ENCODE results near the gene KCNQ2. TPM values are rescaled to one million over a fixed set of nuclear protein-coding genes. Genes with fewer than 3 reads are reported as not detected.
"Not testable (repeated sequence)": the region's sequence is repeated elsewhere in the genome, so short reads cannot be mapped to it uniquely, and the experiment has no call there.

The KCNQ2 gene
- total and polyA plus RNA-seq, 7 donors, result 0.01 to 2.8 (median 0.15) TPM; not detected in 1

GRCh38 chr20:63382551-63383300 lies 89.7 kb downstream of the KCNQ2 start:
- Histone ChIP-seq H3K36me3 (ENCODE audit: insufficient read depth in 1 of 2, low read depth in 1 of 2) (no peaks in the 10 kb centered on the region), H3K9me3 (peaks cover 10% of the 10 kb centered on the region), H3K27me3 (ENCODE audit: insufficient read depth in 3 of 3, low read length in 2 of 3) (peaks cover 0 to 47% (median 4%) of the 10 kb centered on the region in 3 donors), H3K27ac (no peak overlapping the region), H3K4me1 (no peaks in the 10 kb centered on the region), H3K4me3 (no peak overlapping the region)
- intact Hi-C loops (cut with DNase I), result loop anchor here (5.0 to 10.0 kb wide), 3 partner anchors 75 to 328 kb away; no protein-coding TSS in a partner anchor
- DNase-seq, result no peak
- no peak for TF ChIP-seq CTCF (IDR thresholded peaks at IDR 0.05)
- 57 to 61% (median 59%) methylated on average over 17 of the region's 17 CpGs for WGBS, 3 donors
- no peak for ATAC-seq

- ATAC-seq, result peak; percentile 44 to 63 (median 62)
- intact Hi-C loops (cut with DNase I), result loop anchor here (1.0 to 10.0 kb wide), 4 partner anchors 73 to 327 kb away; no protein-coding TSS in a partner anchor
These were observed 90.5 kb downstream of the KCNQ2 start for GRCh38 chr20:63381781-63382431.

GRCh38 chr20:63380346-63380870 lies 92.0 kb downstream of the KCNQ2 start:
- DNase-seq (no peak), ATAC-seq (no peak)
- Histone ChIP-seq H3K4me1 (no peaks in the 10 kb centered on the region), H3K36me3 (ENCODE audit: insufficient read depth in 1 of 2, low read depth in 1 of 2) (no peaks in the 10 kb centered on the region), H3K27me3 (ENCODE audit: insufficient read depth in 3 of 3, low read length in 2 of 3) (peaks cover 0 to 64% (median 5%) of the 10 kb centered on the region in 3 donors), H3K4me3 (no peak overlapping the region), H3K9me3 (peaks cover 5% of the 10 kb centered on the region), H3K27ac (no peak overlapping the region)
- WGBS, 3 donors, result 63 to 73% (median 68%) methylated on average over 21 of the region's 21 CpGs
- TF ChIP-seq CTCF (IDR thresholded peaks at IDR 0.05), result no peak
- intact Hi-C loops (cut with DNase I), result loop anchor here (5.0 to 10.0 kb wide), 3 partner anchors 73 to 326 kb away; no protein-coding TSS in a partner anchor

More at GRCh38 chr20:63381781-63382431, 90.5 kb downstream of the KCNQ2 start:
- Histone ChIP-seq H3K27ac (no peak overlapping the region), H3K9me3 (peaks cover 10% of the 10 kb centered on the region), H3K4me3 (no peak overlapping the region), H3K4me1 (no peaks in the 10 kb centered on the region), H3K36me3 (ENCODE audit: insufficient read depth in 1 of 2, low read depth in 1 of 2) (no peaks in the 10 kb centered on the region), H3K27me3 (ENCODE audit: insufficient read depth in 3 of 3, low read length in 2 of 3) (peaks cover 0 to 55% (median 5%) of the 10 kb centered on the region in 3 donors)
- TF ChIP-seq CTCF (IDR thresholded peaks at IDR 0.05), result peak; percentile 88
- 19 to 20% (median 19%) methylated on average over 22 of the region's 22 CpGs for WGBS, 3 donors
- no peak for DNase-seq

GRCh38 chr20:63379872-63380271 lies 92.6 kb downstream of the KCNQ2 start:
- not testable (repeated sequence) for DNase-seq; H3K27ac ChIP-seq; H3K4me1 ChIP-seq; H3K4me3 ChIP-seq; H3K36me3 ChIP-seq (ENCODE audit: insufficient read depth in 1 of 2, low read depth in 1 of 2); ATAC-seq; H3K9me3 ChIP-seq
- 79 to 83% (median 83%) methylated on average over 9 of the region's 9 CpGs for WGBS, 3 donors
- intact Hi-C loops (cut with DNase I), result loop anchor here (5.0 to 10.0 kb wide), 3 partner anchors 73 to 325 kb away; no protein-coding TSS in a partner anchor
- H3K27me3 ChIP-seq (ENCODE audit: insufficient read depth in 3 of 3, low read length in 2 of 3), result peaks cover 0 to 68% (median 5%) of the 10 kb centered on the region in 3 donors

- Histone ChIP-seq H3K27me3 (ENCODE audit: insufficient read depth in 3 of 3, low read length in 2 of 3) (peaks cover 0 to 72% (median 5%) of the 10 kb centered on the region in 3 donors), H3K27ac (no peak overlapping the region), H3K36me3 (ENCODE audit: insufficient read depth in 1 of 2, low read depth in 1 of 2) (no peaks in the 10 kb centered on the region), H3K4me1 (no peaks in the 10 kb centered on the region), H3K9me3 (no peaks in the 10 kb centered on the region), H3K4me3 (no peak overlapping the region)
- no peak for TF ChIP-seq CTCF (IDR thresholded peaks at IDR 0.05)
- DNase-seq, result no peak
- ATAC-seq, result no peak
- whole genome bisulfite sequencing, 3 donors, result 78 to 80% (median 79%) methylated on average over 11 of the region's 11 CpGs
- intact Hi-C loops (cut with DNase I), result no loop called here
These were observed 93.2 kb downstream of the KCNQ2 start for GRCh38 chr20:63379296-63379695.
